Fibroblast of peridontal ligament (primary cell): ENCODE measurements around the gene PLCB1.
A peak's percentile ranks its signal among the peaks of the same experiment; 100 is the strongest.

Experiments used
- DNase-seq: peaks from one replicate; pipeline ENCODE4 v3.0.0-alpha.2; 2010; ENCODE audit errors: extremely low read depth

Gene PLCB1

DNA sequence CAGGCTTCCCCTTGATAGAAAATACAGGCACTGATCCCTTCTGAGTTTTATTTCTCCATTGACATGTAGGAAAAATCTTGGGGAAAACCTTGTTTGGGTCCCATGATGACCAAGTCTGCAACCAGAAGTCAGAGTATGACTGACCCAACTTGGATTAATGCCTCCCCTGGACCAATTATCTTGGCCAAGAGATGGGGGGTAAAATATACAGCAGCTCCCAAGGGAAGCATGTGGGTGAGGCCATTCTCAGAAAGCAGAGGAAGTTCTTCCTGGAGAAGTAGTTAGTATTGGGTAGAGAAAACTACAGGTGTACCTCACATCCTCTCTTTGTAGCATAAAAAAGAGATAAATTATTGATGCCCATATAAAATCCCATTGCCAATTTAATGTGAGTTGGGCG, 651.7 kb downstream of the PLCB1 start:
- peak; percentile 32 for DNase-seq

DNA sequence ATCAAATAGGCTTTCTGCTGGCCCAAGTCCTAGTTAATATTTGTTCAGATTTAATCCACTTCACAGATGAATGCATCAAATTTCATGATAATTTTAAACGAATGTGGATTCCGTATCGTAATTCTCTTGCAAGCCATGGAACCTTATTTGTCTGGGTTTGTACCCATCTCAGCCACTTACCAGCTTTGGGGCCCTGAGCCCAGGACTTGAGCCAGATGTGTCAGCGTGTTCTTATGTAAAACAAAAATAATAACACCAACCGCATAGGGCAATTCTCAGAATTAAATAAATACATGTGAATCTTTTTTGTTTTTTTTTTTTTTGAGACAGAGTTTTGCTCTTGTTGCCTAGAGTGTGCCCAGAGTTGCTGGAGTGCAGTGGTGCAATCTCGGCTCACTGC, 654.3 kb downstream of the PLCB1 start:
- no peak for DNase-seq

DNA sequence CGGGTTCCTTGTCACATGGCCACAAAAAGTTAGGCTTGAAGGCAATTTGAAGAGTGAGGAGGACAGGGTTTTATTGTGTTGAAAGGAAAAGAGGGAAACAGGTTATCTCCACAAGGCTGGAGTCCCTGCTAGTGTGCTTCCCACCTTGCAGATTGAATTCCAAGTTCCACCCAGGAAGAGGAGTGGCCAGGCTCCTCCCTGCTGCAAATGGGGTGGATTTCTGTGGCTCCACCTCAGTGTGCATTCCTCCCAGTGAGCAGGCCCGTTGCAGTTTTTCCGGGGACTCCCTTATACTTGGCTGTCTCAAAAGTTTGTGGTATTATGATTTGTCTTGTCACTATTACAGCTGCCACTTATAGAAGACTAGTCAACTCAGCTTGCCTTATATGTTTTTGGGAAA, 655.0 kb downstream of the PLCB1 start:
- DNase-seq = no peak

DNA sequence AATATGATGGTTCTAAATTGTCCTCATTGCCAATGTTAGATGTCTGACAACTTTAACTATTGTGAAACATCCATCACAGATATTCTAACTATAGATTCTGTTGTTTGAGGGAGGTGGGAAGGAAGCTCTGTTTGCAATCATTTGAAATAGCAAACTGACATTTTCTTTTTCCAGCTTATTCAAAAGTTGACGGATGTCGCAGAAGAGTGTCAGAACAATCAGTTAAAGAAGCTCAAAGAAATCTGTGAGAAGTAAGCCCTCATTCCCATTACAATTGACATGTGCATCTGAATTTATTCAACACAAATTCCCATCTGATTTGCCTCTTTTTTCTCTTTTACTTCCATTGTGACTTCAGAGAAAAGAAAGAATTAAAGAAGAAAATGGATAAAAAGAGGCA, 656.2 kb downstream of the PLCB1 start:
- DNase-seq = no peak

DNA sequence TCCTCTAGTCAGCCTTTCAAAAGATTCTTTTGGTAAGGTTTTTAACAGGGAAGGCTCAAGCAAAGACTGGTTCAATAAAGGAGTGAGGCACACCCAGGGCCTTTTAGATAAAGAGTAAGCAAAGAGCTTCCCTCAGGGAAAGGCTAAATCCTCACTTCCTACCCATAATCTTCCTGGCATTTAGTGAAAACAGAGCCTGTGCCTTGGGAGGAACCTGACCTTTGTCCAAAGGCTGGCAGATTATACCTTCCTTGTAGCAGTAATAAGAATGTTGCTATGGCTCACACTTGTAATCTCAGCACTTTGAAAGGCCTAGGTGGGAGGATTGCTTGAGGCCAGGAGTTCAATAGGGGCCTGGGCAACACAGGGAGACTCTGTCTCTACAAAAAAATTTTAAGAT, 656.8 kb downstream of the PLCB1 start:
- no peak for DNase-seq

DNA sequence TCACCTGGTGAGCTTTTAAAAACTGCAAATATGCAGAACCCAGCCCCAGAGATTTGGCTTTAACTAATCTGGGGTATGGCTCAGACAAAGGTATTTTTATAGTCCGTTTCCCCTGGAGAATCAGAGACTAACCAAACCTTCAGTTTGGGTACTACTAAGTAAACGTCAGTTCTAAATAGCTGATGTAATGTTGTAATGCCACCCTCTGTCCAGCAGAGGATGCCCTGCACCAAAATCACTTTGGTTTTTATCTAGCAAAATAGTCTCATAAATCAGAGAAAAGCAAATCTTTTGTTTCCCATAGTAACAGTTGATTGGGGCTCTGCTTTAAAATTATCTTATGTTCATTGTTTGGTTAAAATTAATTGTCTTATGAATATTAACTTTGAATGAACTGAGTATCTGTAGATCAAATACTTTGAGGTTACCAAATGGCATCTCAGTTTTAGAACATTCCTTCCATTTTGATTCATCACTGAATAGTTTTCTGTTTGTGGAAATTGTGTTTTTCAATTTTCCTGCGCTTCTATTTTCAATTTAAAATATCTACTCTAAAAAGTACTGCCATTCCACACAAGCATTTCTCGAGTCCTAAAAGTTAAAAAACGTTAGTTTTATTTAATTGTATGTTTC, 658.5 kb downstream of the PLCB1 start:
- DNase-seq = peak; percentile 82

DNA sequence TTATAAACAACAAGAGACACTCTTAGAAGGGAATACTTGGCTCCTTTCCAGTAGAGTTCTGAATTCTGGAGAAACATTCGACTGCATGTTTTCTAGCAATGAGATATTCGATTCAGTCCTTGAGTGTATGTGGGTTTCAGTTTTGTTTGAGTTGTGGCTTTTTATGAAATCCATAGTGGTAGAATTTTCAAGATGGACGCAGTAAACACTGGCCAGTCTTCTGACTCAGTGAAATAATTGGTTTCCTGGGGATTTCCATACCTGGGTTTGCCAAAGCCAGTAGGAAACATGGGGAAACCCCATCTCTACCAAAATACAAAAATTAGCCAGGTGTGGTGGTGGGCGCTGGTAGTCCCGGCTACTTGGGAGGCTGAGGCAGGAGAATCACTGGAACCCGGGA, 663.3 kb downstream of the PLCB1 start:
- DNase-seq = peak; percentile 34

DNA sequence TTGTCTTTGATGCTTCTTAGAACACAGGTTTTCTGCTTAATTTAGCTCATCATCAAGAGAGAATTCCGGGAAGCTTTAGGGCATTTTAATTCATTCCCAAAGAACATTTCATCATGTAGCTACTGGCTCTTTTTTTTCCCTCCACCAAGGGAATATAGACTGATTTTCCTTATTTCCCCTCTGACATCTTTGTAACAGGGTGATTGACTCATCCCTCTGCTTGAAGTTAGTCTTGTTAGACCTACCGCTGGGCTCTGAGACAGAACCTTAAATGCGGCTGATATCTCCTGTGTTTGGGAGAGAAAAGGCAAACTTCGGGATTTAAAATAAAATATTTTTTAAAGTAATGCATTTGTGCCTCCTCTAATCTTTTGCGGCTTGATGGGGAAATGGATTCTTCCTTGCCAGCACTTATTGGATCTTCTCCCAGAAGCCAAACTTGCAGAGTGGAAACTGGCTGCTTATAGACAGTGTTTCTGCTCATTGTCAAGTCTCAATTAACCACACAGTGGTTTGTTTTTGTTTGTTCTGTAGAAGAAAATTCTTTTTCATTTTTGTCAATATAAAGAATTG, 664.1 kb downstream of the PLCB1 start:
- DNase-seq = peak; percentile 79

DNA sequence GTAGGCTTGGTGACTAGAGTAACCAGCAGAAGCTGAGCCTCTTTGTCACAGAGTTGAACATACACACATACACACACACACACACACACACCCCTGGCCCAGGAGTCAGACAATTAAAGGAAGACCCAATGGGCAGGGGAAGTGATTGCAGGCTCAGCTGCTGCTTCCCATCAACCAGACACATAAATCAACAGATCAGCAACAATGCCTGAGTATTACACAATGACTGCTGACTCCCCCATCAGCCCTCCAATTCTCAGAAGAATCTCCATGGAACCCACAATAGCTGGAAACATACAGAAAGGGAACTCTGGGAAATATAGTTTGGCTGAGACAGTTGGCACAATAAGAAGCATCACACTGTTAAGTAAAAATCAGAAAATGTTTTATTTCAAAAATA, 666.4 kb downstream of the PLCB1 start:
- peak; percentile 79 for DNase-seq

DNA sequence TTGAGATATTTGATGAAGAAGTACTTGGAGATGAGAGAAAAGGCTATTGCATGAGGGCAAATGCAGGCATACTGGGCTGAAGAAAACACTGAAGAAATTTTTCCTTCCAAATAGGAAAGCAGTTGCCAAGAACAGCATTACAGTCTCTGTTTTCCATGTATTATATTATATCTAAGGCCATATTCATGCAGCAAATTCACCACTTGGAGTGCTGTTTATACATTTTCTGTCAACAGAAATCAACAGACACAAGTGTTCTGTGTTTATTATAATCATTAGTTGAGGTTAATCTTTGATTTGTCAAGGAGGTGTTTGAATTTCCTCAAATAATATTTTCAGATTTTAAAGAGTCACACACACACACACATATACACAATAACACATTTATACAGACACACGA, 668.0 kb downstream of the PLCB1 start:
- no peak for DNase-seq

DNA sequence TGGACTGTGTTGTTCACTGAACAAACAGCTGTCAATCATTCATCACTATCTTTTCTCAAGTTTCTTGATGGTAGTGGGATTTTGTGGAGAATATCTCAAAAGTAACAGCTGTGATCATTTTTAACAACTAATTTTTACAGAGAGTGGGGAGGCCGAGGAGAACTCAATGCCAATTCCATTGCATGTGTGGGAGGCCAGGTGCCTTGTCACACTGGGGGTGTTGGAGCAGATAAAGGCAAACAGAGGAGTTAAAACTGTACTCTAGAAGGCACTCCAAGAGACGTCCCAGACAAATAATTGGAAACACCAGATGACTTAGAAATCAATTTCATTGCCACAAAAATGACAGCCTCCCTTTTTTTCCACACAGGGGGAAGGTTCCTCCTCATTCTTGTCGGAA, 669.6 kb downstream of the PLCB1 start:
- DNase-seq = no peak

DNA sequence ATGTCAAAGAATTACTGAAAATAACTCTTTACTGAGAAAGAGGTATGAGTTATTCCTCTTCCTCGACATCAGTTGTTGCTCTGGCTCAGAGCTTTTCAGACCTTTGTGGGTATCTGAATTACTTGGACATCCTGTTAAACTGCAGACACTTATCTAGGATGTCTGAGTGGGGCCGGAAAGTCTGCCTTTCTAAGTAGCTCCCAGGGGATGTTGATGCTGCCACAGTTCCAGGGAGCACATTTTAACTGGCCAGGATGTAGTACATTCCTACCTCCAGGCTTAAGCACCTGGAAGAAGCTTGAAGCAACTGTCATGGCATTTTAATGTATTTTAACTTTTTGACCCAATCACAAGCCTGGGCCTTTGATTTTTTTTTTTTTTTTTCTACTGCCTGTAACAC, 671.0 kb downstream of the PLCB1 start:
- no peak for DNase-seq

DNA sequence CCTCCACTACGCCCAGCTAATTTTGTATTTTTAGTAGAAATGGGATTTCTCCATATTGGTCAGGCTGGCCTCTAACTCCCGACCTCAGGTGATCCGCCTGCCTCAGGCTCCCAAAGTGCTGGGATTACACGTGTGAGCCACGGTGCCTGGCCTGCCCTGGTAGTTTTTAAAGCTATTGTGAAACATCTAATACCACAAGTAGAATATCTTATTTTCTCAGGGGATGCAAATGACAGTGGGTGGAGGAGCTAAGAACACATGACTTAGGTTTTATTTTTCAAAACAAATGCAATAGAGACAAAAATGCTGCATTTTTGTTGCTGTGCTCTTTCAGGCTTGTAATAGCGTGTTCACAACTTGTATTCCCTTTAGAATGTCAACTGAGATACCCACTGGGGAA, 671.9 kb downstream of the PLCB1 start:
- no peak for DNase-seq

DNA sequence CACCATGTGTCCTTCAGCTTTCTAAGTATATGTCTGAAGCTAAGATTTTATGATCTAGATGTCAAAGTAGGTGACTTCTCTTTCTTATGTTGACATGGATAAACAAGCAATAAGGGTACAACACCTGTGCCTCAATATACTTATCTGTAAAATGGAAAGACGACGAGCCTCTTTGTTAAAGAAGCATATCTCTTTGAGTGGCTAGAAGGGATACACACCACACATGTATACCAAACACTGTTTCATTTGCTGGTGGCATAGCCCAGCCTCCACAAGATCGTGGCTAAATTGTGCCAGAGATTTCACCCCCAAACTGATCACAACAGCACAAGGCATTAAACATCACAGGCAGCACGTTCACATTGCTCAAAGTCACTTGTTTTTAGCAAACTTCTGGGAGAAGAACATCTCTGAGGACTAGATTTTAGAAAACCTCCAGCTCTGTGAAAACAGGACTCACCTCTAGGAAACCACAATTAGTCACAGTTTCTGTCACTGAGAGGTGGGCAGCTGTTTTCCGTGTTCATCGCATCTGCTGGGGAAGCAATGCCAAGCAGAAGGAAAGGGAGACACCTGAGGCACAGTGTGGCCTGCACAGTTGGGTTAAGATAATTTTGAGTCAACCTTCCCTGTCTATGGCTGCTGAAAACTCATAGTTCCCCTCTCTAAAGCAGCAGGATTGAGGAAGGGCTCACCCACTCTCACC, 673.8 kb downstream of the PLCB1 start:
- DNase-seq = no peak

DNA sequence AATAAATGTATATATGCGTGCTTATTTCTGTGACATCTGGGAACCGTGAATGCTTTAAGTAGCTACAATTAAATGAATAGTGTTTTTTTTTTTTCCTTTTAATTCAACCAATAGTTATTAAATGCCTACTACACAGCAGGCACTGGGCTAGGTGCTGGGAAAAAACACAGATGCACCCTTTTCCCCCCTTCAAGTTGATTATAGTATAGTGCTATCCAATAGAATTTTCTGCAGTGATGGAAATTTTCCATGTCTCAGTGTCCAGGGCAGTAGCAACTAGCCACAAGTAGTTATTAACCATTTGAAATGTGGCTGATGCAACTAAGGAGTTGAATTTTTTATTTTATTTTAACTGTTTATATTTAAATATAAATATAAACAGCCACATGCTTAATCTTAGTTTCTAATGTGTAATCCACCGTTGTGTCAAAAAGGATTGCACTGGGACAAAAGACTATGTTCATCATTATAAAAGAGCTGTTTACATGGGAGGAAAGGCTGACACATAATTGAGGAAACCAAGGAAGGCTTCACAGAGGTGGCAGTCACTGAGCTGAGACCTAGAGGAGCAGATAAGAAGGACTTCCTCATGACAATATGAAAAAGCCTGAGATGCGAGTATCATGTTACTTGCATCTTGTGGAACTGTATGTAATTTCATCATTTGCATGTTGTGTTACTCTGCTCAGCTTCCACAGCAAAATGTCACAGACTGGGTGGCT, 675.6 kb downstream of the PLCB1 start:
- no peak for DNase-seq

DNA sequence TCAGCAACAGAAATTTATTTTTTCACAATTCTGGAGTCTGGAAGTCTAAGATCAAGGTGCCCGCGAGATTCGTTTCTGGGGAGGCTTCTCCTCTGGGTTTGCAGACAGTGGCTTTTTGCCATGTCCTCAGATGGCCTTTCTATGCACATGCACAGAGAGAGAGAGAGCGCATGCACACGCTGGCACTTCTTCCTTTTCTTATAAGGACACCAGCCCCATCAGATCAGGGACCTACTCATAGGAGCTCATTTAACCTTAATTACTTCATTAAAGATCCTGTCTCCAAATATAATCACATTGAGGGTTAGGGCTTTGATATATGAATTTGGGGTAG, 676.1 kb downstream of the PLCB1 start:
- no peak for DNase-seq

DNA sequence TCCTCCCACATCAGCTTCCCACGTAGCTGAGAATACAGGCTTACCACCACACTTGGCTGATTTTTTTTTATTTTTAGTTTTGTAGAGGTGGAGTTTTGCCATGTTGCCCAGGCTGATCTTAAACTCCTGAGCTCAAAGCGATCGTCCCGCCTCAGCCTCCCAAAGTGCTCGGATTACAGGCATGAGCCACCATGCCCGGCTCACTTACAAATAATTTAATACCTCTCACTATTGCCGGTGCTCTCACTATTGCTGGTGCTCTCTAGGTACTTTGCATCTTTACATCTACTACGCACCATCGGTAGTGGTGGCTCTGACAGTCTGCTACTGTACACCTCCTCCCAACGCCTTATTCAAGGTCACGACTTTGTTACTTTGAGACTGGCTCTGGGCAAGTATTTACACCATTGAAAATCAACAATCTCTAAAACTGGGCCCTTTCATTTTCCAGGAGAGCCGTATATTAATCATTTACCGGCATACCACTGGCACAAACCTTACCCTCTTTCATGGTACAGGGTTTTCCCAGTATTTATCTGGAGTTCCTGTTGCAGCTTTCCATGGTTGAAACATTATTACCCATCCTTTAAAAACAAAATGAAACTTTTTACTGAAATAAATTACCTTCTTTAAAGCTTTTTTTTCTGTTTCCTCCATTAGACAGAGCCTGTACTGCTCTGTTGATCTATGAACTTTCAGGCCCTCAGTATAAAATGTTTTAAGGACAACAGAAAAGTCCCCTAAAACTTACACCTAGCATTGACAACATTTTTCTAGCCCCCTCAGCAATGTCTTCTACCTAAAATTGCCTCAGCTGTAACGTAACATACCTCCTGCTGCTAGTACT, 677.3 kb downstream of the PLCB1 start:
- DNase-seq = no peak

DNA sequence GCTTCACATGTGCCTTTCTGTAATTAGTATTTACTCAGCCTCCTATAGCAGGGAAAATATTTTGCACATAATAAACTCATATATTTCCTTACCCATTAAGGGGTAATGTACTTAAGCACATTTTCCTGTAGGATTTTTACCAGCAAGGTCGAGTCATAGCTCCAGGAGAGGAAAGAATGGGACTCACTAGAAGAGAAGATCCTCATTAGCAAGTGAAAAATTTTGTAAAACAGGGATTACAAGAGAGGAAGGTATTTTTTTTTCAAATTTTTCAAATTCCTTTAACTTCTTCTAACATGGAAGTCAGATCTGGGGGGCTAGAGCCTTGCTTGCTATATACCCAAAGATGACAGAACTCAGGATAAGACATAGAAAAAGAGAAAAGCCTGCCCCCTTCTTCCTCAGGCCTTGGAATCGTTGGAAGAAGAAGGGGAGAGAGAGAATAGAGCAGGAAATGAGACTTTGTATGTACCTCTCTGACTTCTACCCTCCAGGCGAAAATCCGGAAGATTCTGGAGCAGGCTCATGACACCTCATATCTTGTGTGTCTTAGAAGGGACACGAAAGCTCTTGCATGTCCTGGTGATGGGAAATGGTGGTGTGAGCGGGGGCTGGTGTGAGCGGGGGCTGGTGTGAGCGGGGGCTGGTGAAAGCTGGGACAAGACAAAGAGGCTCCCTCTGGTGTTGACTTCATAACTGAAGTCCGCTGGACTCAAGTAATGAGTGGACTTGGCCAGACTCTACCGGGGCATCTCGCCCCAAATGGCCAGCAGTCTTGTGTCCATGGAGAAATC, 679.9 kb downstream of the PLCB1 start:
- DNase-seq = no peak

DNA sequence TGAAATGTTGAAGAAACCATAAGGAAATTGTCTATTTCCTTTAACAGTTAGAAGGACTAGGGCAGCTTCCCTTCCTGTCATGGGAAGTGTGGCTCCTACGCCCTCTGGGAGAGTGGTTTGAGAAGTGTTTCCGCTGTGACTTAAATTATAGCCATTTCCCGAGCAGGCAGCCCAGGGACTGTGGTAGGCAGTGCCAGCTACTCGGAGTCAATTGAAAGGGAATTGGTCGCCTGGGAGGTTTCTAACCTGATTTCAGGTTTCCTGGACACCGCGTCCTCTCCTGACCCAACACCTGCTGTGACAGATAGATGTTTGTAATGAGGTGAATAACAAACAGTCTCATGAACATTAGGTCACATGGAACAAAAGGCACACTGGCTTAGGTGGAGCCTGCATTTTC, 680.8 kb downstream of the PLCB1 start:
- no peak for DNase-seq

DNA sequence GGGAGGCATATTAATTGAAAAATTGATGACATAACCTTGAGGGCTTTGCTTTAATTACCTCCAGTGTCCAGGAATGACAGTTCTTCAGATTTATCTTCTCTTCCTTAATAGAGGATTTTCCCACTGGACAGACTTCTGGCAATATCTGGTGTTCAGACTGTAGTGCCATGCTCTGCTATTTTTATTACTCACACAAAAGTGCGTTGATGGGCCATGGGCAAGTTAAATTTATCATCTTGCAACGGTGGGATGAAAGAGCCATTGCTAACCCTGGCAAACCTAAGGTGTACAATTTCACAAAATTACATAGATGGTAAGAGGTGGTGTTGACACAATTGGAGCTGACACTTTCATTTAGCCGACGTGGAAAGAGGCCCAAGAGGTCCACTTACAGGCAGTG, 683.1 kb downstream of the PLCB1 start:
- no peak for DNase-seq

DNA sequence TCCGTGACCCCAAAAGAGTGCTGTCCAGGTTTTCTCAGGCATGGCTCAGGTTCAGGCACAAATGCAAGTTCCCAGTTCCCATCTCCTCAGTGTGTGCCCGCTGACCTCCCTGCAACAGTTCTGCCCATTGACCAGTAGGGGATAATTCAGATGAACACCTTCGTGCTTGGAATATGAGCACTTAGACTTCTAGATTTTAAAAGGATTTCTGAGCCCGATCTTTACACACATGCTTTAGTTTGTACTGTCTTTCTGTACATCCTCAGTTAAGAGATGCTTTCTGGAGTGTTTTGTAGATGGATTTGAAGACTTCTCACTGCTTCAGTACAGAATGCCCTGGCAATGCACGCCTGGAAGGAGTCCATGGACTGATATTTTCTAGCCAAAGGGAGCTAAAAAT, 697.2 kb downstream of the PLCB1 start:
- no peak for DNase-seq
